ENCODE data around the gene TMEM214. TPM values are rescaled to one million over a fixed set of nuclear protein-coding genes. Genes with fewer than 3 reads are reported as not detected.

TMEM214 gene
- total RNA-seq, 1 experiment from 2014 or later: 55.3 TPM

- H3K79me2 ChIP-seq (ENCODE audit: insufficient read depth, low read length): no peaks in the 10 kb centered on the region
- H3T11ph ChIP-seq (ENCODE audit: low read length): no peak overlapping the region
- DNase-seq: no peak
- no peak for TF ChIP-seq CTCF (conservative IDR thresholded peaks at IDR 0.05)
- no peak overlapping the region for H3K23ac ChIP-seq (ENCODE audit: insufficient read length, low read depth, low read length)
- Mint-ChIP-seq H3K4me1 (peaks cover 0 to 2% of the 10 kb centered on the region in 2 experiments; a peak in 1 of 4 replicates), H3K36me3 (ENCODE audit: insufficient read depth in 1 of 3, low read depth in 3 of 3) (no peaks in the 10 kb centered on the region), H3K27me3 (ENCODE audit: low read depth) (peaks cover 15% of the 10 kb centered on the region), H3K4me3 (no peak overlapping the region), H3K9me3 (no peaks in the 10 kb centered on the region), H3K27ac (no peak overlapping the region)
- no peak overlapping the region for H2BK5ac ChIP-seq (ENCODE audit: insufficient read length, low read length)
- WGBS (ENCODE audit: extremely low coverage, insufficient read length, low lambda C conversion rate): no CpG with 5 or more reads among the region's 5 CpGs
- H4K20me1 ChIP-seq (ENCODE audit: control insufficient read depth, insufficient read depth, insufficient read length): no peaks in the 10 kb centered on the region
- H3K27ac ChIP-seq (ENCODE audit: insufficient read length, low read depth, low read length): no peak overlapping the region
- H2BK20ac ChIP-seq (ENCODE audit: low read depth, low read length, poor library complexity, severe bottlenecking): no peak overlapping the region
- no peak overlapping the region for H3K14ac ChIP-seq (ENCODE audit: insufficient read depth, low read length)
- H3K9ac ChIP-seq (ENCODE audit: extremely low read depth, insufficient read length, low read length): no peak overlapping the region
- no peaks in the 10 kb centered on the region for H3K9me3 ChIP-seq (ENCODE audit: control insufficient read depth, low read depth, low read length)
- H3K4me1 ChIP-seq (ENCODE audit: insufficient read depth, low read length): no peaks in the 10 kb centered on the region
- H2BK120ac ChIP-seq (ENCODE audit: low read depth, low read length, poor library complexity, severe bottlenecking): no peak overlapping the region
- no peak overlapping the region for H2AFZ ChIP-seq (ENCODE audit: low read length)
- H3K56ac ChIP-seq (ENCODE audit: insufficient read length, low read depth, low read length): no peak overlapping the region
- no peaks in the 10 kb centered on the region for H3K79me1 ChIP-seq (ENCODE audit: insufficient read depth, low read depth, low read length, poor library complexity, severe bottlenecking)
- H3K18ac ChIP-seq (ENCODE audit: insufficient read length, low read depth, low read length): no peak overlapping the region
- H4K8ac ChIP-seq (replicated peaks; ENCODE audit: insufficient read length, low read depth, low read length): no peak overlapping the region
- H3K23me2 ChIP-seq (ENCODE audit: insufficient read length, low read depth, low read length, poor library complexity, severe bottlenecking): no peaks in the 10 kb centered on the region
- no peak overlapping the region for H2AK5ac ChIP-seq (ENCODE audit: insufficient read length, low read length)
- no peak overlapping the region for H2BK12ac ChIP-seq (ENCODE audit: insufficient read length, low read depth, low read length)
- no peak overlapping the region for H3K4me2 ChIP-seq (ENCODE audit: insufficient read depth, insufficient read length, low read length)
- H3K27me3 ChIP-seq (ENCODE audit: insufficient read depth, low read length): no peaks in the 10 kb centered on the region
- H4K91ac ChIP-seq (ENCODE audit: insufficient read length, low read depth, low read length): no peak overlapping the region
- H2BK15ac ChIP-seq (ENCODE audit: low read depth, low read length): no peak overlapping the region
- no peak overlapping the region for H4K5ac ChIP-seq (ENCODE audit: insufficient read length, low read depth, low read length)
- no peak overlapping the region for H3K4ac ChIP-seq (ENCODE audit: low read depth, low read length)
These were observed 46.2 kb upstream of the TMEM214 start for GRCh38 chr2:26986576-26986975.
